GM18858 (cell line): ENCODE data around the gene SNTB2.

Experiments
- ATAC-seq: cut with Tn5 transposase; IDR thresholded peaks from one replicate; pipeline ENCODE4 v1.9.1; 2021; ENCODE audit not compliant: unreplicated experiment

SNTB2 gene

GRCh38 chr16:69338557-69339288, 151.8 kb downstream of the SNTB2 start:
- no peak for ATAC-seq

DNA sequence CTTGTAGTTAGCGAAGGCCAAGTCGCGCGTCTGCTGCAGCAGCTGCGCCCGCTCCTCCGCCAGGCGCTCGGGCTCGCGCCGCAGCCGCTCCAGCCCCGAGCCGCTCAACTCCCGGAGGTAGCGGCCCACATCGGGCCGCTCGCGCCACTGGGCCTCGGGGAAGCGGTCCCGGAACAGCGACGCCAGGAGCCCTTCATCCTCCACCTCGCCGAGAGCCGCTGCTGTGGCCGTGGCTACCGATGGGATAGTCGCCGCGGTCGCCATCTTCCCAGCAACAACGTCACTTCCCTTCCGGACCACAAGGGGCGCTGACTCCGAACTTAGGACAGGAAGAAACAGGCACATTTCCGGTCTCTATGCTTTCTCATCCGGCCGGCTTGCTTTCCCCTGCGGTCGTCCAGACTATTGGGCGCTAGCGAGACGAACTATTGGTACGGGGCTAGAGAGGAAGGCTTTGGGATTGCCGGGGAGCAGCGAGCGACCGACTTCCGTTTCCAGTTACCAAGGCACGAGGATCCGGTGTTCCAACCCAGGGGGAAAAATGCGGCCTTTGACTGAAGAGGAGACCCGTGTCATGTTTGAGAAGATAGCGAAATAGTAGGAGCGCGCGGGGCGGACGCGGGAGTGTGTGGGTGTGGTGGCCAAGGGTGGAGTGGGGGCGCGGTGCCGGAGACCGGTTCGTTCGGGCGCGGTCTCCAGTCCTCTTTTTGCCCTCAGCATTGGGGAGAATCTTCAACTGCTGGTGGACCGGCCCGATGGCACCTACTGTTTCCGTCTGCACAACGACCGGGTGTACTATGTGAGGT, 152.5 kb downstream of the SNTB2 start, which contains the start of the genes COG8 and NIP7:
COG8 (minus strand) TSS at position 276 of the 806 bp plus-strand sequence; CDS start at position 264, 12 bp downstream.
NIP7 (plus strand) TSS at position 484 of the 806 bp plus-strand sequence; CDS start at position 542, 58 bp downstream.
- peak; percentile 60 for ATAC-seq

DNA sequence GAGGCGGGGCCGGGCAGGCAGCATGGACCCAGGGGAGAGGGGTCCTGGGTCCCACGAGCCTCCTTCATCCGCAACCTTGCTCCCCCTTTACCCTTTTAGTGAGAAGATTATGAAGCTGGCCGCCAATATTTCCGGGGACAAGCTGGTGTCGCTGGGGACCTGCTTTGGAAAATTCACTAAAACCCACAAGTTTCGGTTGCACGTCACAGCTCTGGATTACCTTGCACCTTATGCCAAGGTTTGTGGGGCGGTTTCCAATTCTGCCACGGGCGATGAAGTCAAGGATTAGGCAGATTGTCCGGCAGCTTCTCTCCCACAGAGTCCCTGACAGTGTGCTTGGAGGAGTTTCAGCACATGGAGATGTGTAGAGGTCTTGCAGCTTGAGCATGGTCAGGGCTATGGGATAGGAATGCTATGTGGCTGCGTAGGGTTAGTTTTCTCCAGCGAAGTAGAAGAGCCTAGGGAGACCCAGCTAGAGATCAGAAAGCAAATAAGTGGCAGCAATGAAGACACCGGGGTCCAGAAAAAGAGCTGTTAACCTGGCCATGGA, 153.2 kb downstream of the SNTB2 start:
- ATAC-seq = no peak

- no peak for ATAC-seq
These were observed 157.2 kb downstream of the SNTB2 start for GRCh38 chr16:69344171-69344570.

- ATAC-seq = no peak
These were observed 159.0 kb downstream of the SNTB2 start for GRCh38 chr16:69345923-69346322.

DNA sequence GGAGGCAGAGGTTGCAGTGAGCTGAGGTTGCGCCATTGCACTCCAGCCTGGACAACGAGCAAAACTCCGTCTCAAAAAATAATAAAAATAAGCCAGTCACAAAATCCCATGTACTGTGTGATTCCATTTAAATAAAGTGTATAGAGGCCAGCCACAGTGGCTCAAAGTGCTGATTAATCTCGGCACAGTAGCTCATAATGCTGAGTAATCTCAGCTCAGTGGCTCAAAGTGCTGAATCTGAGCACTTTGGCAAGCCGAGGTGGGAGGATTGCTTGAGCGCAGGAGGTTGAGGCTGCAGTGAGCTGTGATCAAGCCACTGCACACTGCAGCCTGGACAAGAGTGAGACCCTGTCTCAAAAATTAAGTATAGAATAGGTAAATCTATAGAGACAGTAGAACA, 159.7 kb downstream of the SNTB2 start:
- no peak for ATAC-seq

- no peak for ATAC-seq
These were observed 161.3 kb downstream of the SNTB2 start for GRCh38 chr16:69348222-69348621.

DNA sequence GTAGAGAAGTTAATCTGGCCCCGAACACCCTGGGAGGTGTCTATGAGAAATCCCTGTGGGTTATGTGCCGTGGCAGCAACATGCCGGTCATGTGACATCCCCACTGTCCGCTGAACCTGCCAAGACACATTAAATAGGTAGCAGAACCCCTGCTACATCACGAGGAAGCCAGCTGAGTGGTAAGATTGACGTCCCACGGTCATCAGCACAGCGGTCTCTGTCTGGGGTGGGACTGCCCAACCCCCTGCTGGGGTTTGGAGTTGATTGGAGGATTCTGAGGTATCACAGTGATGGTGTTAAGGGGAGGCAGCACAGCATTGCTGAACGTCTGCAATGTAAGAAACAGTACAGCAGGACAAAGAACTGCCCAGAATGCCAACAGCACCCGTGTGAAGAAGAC, 162.6 kb downstream of the SNTB2 start:
- ATAC-seq = no peak

DNA sequence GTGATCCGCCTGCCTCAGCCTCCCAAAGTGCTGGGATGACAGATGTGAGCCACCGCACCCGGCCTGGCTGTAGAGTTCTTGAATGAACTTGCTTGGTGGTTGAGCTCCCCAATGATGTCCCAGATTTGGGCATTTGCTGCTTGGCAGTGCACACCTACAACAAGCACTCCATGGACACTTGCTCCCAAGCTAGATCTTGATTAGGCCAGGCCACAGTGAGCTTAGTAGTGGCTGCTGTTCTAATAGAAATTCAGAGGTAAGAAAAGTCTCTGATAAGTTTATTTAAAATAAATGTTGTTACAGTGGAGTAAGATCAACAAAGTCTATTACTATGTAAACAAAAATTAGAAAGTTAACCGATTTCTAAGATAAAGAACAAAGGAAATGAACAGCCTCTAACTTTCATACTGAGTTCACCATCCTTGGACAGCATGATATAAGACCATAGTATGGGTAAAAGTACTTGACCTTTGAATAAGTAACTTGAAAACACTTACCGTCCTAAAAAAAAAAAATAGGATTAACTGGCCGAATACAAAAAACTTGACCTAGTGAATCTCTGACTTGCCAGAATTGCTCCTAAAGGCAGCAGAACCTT, 163.7 kb downstream of the SNTB2 start:
- ATAC-seq = no peak

GRCh38 chr16:69351309-69352027, 164.5 kb downstream of the SNTB2 start, which contains the start of gene TMED6:
Gene TMED6 (minus strand): TSS chr16:69351786. CDS start chr16:69351753, 33 bp downstream.
- no peak for ATAC-seq
